SW480 (cell line): ENCODE measurements around the gene PITPNC1.
"Not testable (repeated sequence)": the region's sequence is repeated elsewhere in the genome, so short reads cannot be mapped to it uniquely, and the experiment has no call there.

Source experiments
- DNase-seq: peaks from one replicate; pipeline ENCODE4 v3.0.0-alpha.2; 2016; ENCODE audit warnings: low spot score

The PITPNC1 gene

GRCh38 chr17:67689534-67690177, 312.6 kb downstream of the PITPNC1 start:
- DNase-seq = peak; percentile 62

- no peak for DNase-seq
Measured at GRCh38 chr17:67693811-67694210, 316.7 kb downstream of the PITPNC1 start.

GRCh38 chr17:67696347-67696746, 319.3 kb downstream of the PITPNC1 start:
- no peak for DNase-seq

GRCh38 chr17:67696853-67697498, 319.9 kb downstream of the PITPNC1 start:
- no peak for DNase-seq

GRCh38 chr17:67700037-67700724, 323.1 kb downstream of the PITPNC1 start:
- no peak for DNase-seq

GRCh38 chr17:67700725-67701119, 323.6 kb downstream of the PITPNC1 start:
- no peak for DNase-seq

GRCh38 chr17:67702861-67703260, 325.8 kb downstream of the PITPNC1 start:
- not testable (repeated sequence) for DNase-seq

- DNase-seq = no peak
Measured at GRCh38 chr17:67707442-67707841, 330.4 kb downstream of the PITPNC1 start.

GRCh38 chr17:67708378-67708777, 331.3 kb downstream of the PITPNC1 start:
- no peak for DNase-seq

GRCh38 chr17:67711916-67712315, 334.8 kb downstream of the PITPNC1 start:
- no peak for DNase-seq

- no peak for DNase-seq
Measured at GRCh38 chr17:67712375-67712774, 335.3 kb downstream of the PITPNC1 start.

GRCh38 chr17:67713169-67713568, 336.1 kb downstream of the PITPNC1 start:
- no peak for DNase-seq

GRCh38 chr17:67716405-67716798, 339.3 kb downstream of the PITPNC1 start:
- DNase-seq = no peak

- DNase-seq = no peak
Measured at GRCh38 chr17:67717192-67717623, 340.1 kb downstream of the PITPNC1 start.

GRCh38 chr17:67717624-67718324, 340.7 kb downstream of the PITPNC1 start, which contains the start of gene NOL11:
Gene NOL11, plus strand, starts transcription at chr17:67717936. Its CDS starts 12 bp downstream, at chr17:67717948.
- DNase-seq = peak; percentile 97

- peak; percentile 34 for DNase-seq
Measured at GRCh38 chr17:67718325-67718941, 341.4 kb downstream of the PITPNC1 start.

GRCh38 chr17:67725373-67725791, 348.3 kb downstream of the PITPNC1 start:
- DNase-seq = no peak

- DNase-seq = no peak
Measured at GRCh38 chr17:67725807-67726206, 348.7 kb downstream of the PITPNC1 start.

GRCh38 chr17:67727152-67728039, 350.3 kb downstream of the PITPNC1 start:
- DNase-seq = not testable (repeated sequence)

GRCh38 chr17:67729903-67730302, 352.8 kb downstream of the PITPNC1 start:
- no peak for DNase-seq

- no peak for DNase-seq
Measured at GRCh38 chr17:67730731-67731130, 353.6 kb downstream of the PITPNC1 start.
